Breast epithelium (tissue), 3 donors: ENCODE results near the gene PI4K2B.

Experiments used
- POLR2AphosphoS5 ChIP-seq, 3 donors: sonication (generic); formaldehyde crosslinking; IDR thresholded peaks; one replicate each; pipeline ENCODE4 v1.6.1; 2017; ENCODE audit warnings: antibody characterized with exemption in 3 of 3
- TF ChIP-seq, protein P1 (sequence below), 3 donors: fragments of 450-650 bp; IDR thresholded peaks; one replicate each; pipeline ENCODE4 v1.5.1; 2016 to 2017; ENCODE audit warnings: antibody characterized with exemption in 3 of 3, mild to moderate bottlenecking in 3 of 3, moderate library complexity in 3 of 3

- TF ChIP-seq, protein P1, sequence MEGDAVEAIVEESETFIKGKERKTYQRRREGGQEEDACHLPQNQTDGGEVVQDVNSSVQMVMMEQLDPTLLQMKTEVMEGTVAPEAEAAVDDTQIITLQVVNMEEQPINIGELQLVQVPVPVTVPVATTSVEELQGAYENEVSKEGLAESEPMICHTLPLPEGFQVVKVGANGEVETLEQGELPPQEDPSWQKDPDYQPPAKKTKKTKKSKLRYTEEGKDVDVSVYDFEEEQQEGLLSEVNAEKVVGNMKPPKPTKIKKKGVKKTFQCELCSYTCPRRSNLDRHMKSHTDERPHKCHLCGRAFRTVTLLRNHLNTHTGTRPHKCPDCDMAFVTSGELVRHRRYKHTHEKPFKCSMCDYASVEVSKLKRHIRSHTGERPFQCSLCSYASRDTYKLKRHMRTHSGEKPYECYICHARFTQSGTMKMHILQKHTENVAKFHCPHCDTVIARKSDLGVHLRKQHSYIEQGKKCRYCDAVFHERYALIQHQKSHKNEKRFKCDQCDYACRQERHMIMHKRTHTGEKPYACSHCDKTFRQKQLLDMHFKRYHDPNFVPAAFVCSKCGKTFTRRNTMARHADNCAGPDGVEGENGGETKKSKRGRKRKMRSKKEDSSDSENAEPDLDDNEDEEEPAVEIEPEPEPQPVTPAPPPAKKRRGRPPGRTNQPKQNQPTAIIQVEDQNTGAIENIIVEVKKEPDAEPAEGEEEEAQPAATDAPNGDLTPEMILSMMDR (IDR thresholded peaks at IDR 0.05) = no peak
- TF ChIP-seq POLR2AphosphoS5 (IDR thresholded peaks at IDR 0.05) = no peak
These were observed 74.9 kb downstream of the PI4K2B start for GRCh38 chr4:25308761-25309160.
